ENCODE measurements around the gene RILP.
"Not testable (repeated sequence)": the region's sequence is repeated elsewhere in the genome, so short reads cannot be mapped to it uniquely, and the experiment has no call there.

The RILP gene

GRCh38 chr17:1686086-1686485 lies 36.4 kb upstream of the RILP start:
- no peak overlapping the region for H3K4me3 ChIP-seq (replicated peaks; ENCODE audit: low read depth, low read length)

GRCh38 chr17:1684378-1685189 lies 34.9 kb upstream of the RILP start, which contains the start of gene PRPF8:
Gene PRPF8, minus strand, starts transcription at chr17:1684867. Its CDS starts 296 bp downstream, at chr17:1684571.
- Histone ChIP-seq H3K36me3 (ENCODE audit: control insufficient read depth, insufficient read depth, low read length) (peaks cover 22% of the 10 kb centered on the region), H3K27me3 (replicated peaks; ENCODE audit: control insufficient read depth, insufficient read depth, low read length) (no peaks in the 10 kb centered on the region), H3K4me3 (replicated peaks; ENCODE audit: low read depth, low read length) (peak within 1 kb of the TSS; percentile 81)
- TF ChIP-seq CTCF (IDR thresholded peaks at IDR 0.05; ENCODE audit: insufficient read depth, low read length, poor library complexity, severe bottlenecking): no peak
- DNase-seq (ENCODE audit: extremely low read depth, insufficient read length): peak; percentile 95

More at GRCh38 chr17:1686086-1686485, 36.4 kb upstream of the RILP start:
- H3K36me3 ChIP-seq (ENCODE audit: control insufficient read depth, insufficient read depth, low read length): peaks cover 11% of the 10 kb centered on the region
- DNase-seq (ENCODE audit: extremely low read depth, insufficient read length): no peak
- no peak for TF ChIP-seq CTCF (IDR thresholded peaks at IDR 0.05; ENCODE audit: insufficient read depth, low read length, poor library complexity, severe bottlenecking)
- H3K27me3 ChIP-seq (replicated peaks; ENCODE audit: control insufficient read depth, insufficient read depth, low read length): no peaks in the 10 kb centered on the region

GRCh38 chr17:1683459-1683858 lies 33.8 kb upstream of the RILP start:
- no peak for DNase-seq (ENCODE audit: extremely low read depth, insufficient read length)
- H3K4me3 ChIP-seq (replicated peaks; ENCODE audit: low read depth, low read length): peak overlapping the region; percentile 81
- H3K36me3 ChIP-seq (ENCODE audit: control insufficient read depth, insufficient read depth, low read length): peaks cover 33% of the 10 kb centered on the region
- no peaks in the 10 kb centered on the region for H3K27me3 ChIP-seq (replicated peaks; ENCODE audit: control insufficient read depth, insufficient read depth, low read length)
- no peak for TF ChIP-seq CTCF (IDR thresholded peaks at IDR 0.05; ENCODE audit: insufficient read depth, low read length, poor library complexity, severe bottlenecking)

- TF ChIP-seq CTCF (IDR thresholded peaks at IDR 0.05; ENCODE audit: insufficient read depth, low read length, poor library complexity, severe bottlenecking): no peak
- Histone ChIP-seq H3K4me3 (replicated peaks; ENCODE audit: low read depth, low read length) (no peak overlapping the region), H3K27me3 (replicated peaks; ENCODE audit: control insufficient read depth, insufficient read depth, low read length) (no peaks in the 10 kb centered on the region), H3K36me3 (ENCODE audit: control insufficient read depth, insufficient read depth, low read length) (peaks cover 57% of the 10 kb centered on the region)
- no peak for DNase-seq (ENCODE audit: extremely low read depth, insufficient read length)
These were observed 26.7 kb upstream of the RILP start for GRCh38 chr17:1676401-1676800.

GRCh38 chr17:1673041-1673785 lies 23.5 kb upstream of the RILP start:
- no peak overlapping the region for H3K4me3 ChIP-seq (replicated peaks; ENCODE audit: low read depth, low read length)
- H3K36me3 ChIP-seq (ENCODE audit: control insufficient read depth, insufficient read depth, low read length): peaks cover 44% of the 10 kb centered on the region
- TF ChIP-seq CTCF (IDR thresholded peaks at IDR 0.05; ENCODE audit: insufficient read depth, low read length, poor library complexity, severe bottlenecking): no peak
- H3K27me3 ChIP-seq (replicated peaks; ENCODE audit: control insufficient read depth, insufficient read depth, low read length): no peaks in the 10 kb centered on the region
- no peak for DNase-seq (ENCODE audit: extremely low read depth, insufficient read length)

- DNase-seq (ENCODE audit: extremely low read depth, insufficient read length); H3K27me3 ChIP-seq (replicated peaks; ENCODE audit: control insufficient read depth, insufficient read depth, low read length); H3K4me3 ChIP-seq (replicated peaks; ENCODE audit: low read depth, low read length): not testable (repeated sequence)
- peaks cover 32% of the 10 kb centered on the region for H3K36me3 ChIP-seq (ENCODE audit: control insufficient read depth, insufficient read depth, low read length)
These were observed 14.3 kb upstream of the RILP start for GRCh38 chr17:1663934-1664333.
